Measurements from ENCODE around the gene FTSJ3. TPM values are rescaled to one million over a fixed set of nuclear protein-coding genes. Genes with fewer than 3 reads are reported as not detected.

Gene FTSJ3
- 55.2 and 66.3 TPM in 2 replicates for total RNA-seq

GRCh38 chr17:63827002-63827800 is at the start of gene FTSJ3, which contains the start of gene PSMC5:
Gene FTSJ3 (minus strand): TSS chr17:63827663. CDS start chr17:63826902, 761 bp downstream.
Gene PSMC5 (plus strand): TSS chr17:63827431. CDS start chr17:63827491, 60 bp downstream.

GRCh38 chr17:63873577-63873976 is 46.1 kb upstream of the FTSJ3 start, which contains the start of gene CSH2:
Gene CSH2 (minus strand): TSS chr17:63873677. CDS start chr17:63873614, 63 bp downstream.

GRCh38 chr17:63842540-63843386 is 15.3 kb upstream of the FTSJ3 start, which contains the start of gene SMARCD2:
Gene SMARCD2 (minus strand): TSS chr17:63842685. CDS start chr17:63842674, 11 bp downstream.

GRCh38 chr17:63774141-63774968 is 53.1 kb downstream of the FTSJ3 start, which contains the start of gene DDX42:
Gene DDX42 (plus strand): TSS chr17:63774170. CDS start chr17:63787050, 12,880 bp downstream.

GRCh38 chr17:63773272-63774140 is 54.0 kb downstream of the FTSJ3 start, which contains the start of gene CCDC47:
Gene CCDC47 (minus strand): TSS chr17:63773597. CDS start chr17:63766175, 7,422 bp downstream.

Other genes starting within 250 kb of the FTSJ3 start
- 17.1 and 21.0 TPM in 2 replicates for gene TACO1, start 226.8 kb downstream of the FTSJ3 start, total RNA-seq
- gene MAP3K3, start 205.2 kb downstream of the FTSJ3 start, total RNA-seq = 9.4 and 10.8 TPM in 2 replicates
- gene LIMD2, start 127.5 kb downstream of the FTSJ3 start, total RNA-seq = 4.5 and 10.4 TPM in 2 replicates
- gene STRADA, start 85.9 kb downstream of the FTSJ3 start, total RNA-seq = 5.8 and 7.5 TPM in 2 replicates
- 78.2 and 78.3 TPM in 2 replicates for gene CCDC47, start 54.1 kb downstream of the FTSJ3 start, total RNA-seq
- 41.3 and 44.3 TPM in 2 replicates for gene DDX42, start 53.5 kb downstream of the FTSJ3 start, total RNA-seq
- gene PSMC5, start 232 bp downstream of the FTSJ3 start, total RNA-seq = 14.3 and 27.7 TPM in 2 replicates
- gene SMARCD2, start 15.0 kb upstream of the FTSJ3 start, total RNA-seq = 121 and 165 TPM in 2 replicates
- gene CSH2, start 46.0 kb upstream of the FTSJ3 start, total RNA-seq = not detected in 2 replicates
- gene GH2, start 54.3 kb upstream of the FTSJ3 start, total RNA-seq = not detected in 2 replicates
- not detected in 2 replicates for gene CSH1, start 68.9 kb upstream of the FTSJ3 start, total RNA-seq
- not detected in 2 replicates for gene CSHL1, start 83.6 kb upstream of the FTSJ3 start, total RNA-seq
- not detected in 2 replicates for gene GH1, start 91.2 kb upstream of the FTSJ3 start, total RNA-seq
- not detected in 2 replicates for gene CD79B, start 104.7 kb upstream of the FTSJ3 start, total RNA-seq
- under 0.01 TPM in 1 of 2 replicates, not detected in the other for gene SCN4A, start 145.3 kb upstream of the FTSJ3 start, total RNA-seq
- not detected in 2 replicates for gene PRR29, start 170.7 kb upstream of the FTSJ3 start, total RNA-seq
- 0.43 and 5.5 TPM in 2 replicates for gene ICAM2, start 193.0 kb upstream of the FTSJ3 start, total RNA-seq

Measured in tracheal epithelial cell (primary cell).